HG03066 (cell line): ENCODE data around the gene FXYD2.
"Not testable (repeated sequence)": the region's sequence is repeated elsewhere in the genome, so short reads cannot be mapped to it uniquely, and the experiment has no call there.

ENCODE experiments used
- ATAC-seq: cut with Tn5 transposase; IDR thresholded peaks from one replicate; pipeline ENCODE4 v1.9.1; 2021; ENCODE audit warnings: low read depth; ENCODE audit not compliant: unreplicated experiment

FXYD2 gene

GRCh38 chr11:117822074-117823033 lies 2.2 kb downstream of the FXYD2 start:
- no peak for ATAC-seq

- ATAC-seq, result no peak
These were observed 3.1 kb downstream of the FXYD2 start for GRCh38 chr11:117821431-117821830.

GRCh38 chr11:117820516-117820915 lies 4.0 kb downstream of the FXYD2 start:
- ATAC-seq, result no peak

- ATAC-seq, result no peak
These were observed 4.5 kb downstream of the FXYD2 start for GRCh38 chr11:117820071-117820470.

GRCh38 chr11:117819096-117820040 lies 5.2 kb downstream of the FXYD2 start:
- ATAC-seq, result no peak

GRCh38 chr11:117818041-117818873 lies 6.3 kb downstream of the FXYD2 start:
- ATAC-seq, result no peak

GRCh38 chr11:117817368-117818040 lies 7.0 kb downstream of the FXYD2 start:
- ATAC-seq, result no peak

- no peak for ATAC-seq
These were observed 7.6 kb downstream of the FXYD2 start for GRCh38 chr11:117816846-117817367.

- ATAC-seq, result no peak
These were observed 8.3 kb downstream of the FXYD2 start for GRCh38 chr11:117816151-117816741.

GRCh38 chr11:117815262-117815803 lies 9.2 kb downstream of the FXYD2 start:
- peak; percentile 69 for ATAC-seq

GRCh38 chr11:117814766-117815261 lies 9.7 kb downstream of the FXYD2 start:
- peak; percentile 47 for ATAC-seq

- ATAC-seq, result no peak
These were observed 10.3 kb downstream of the FXYD2 start for GRCh38 chr11:117814204-117814765.

- not testable (repeated sequence) for ATAC-seq
These were observed 14.5 kb downstream of the FXYD2 start for GRCh38 chr11:117810056-117810451.

GRCh38 chr11:117809236-117810055 lies 15.1 kb downstream of the FXYD2 start:
- ATAC-seq, result no peak

GRCh38 chr11:117808784-117809183 lies 15.8 kb downstream of the FXYD2 start:
- ATAC-seq, result no peak

- no peak for ATAC-seq
These were observed 16.8 kb downstream of the FXYD2 start for GRCh38 chr11:117807482-117808327.

- no peak for ATAC-seq
These were observed 17.7 kb downstream of the FXYD2 start for GRCh38 chr11:117806846-117807245.
